Kidney (tissue), 22 donors: ENCODE measurements around the gene LY6G5C. TPM values are rescaled to one million over a fixed set of nuclear protein-coding genes. Genes with fewer than 3 reads are reported as not detected.

Source experiments
- DNase-seq, 5 donors: peaks; one replicate each; pipeline ENCODE4 v3.0.0-alpha.2; 2013 to 2020
- FAIRE-seq: peaks from 2 replicates; lab custom pipeline; 2012; peaks lifted over from hg19 to GRCh38; lab: Jason Lieb, UNC
- H3K27ac ChIP-seq, 2 donors: one replicate each; pipeline ENCODE4 v1.7.0; 2013; ENCODE audit warnings: low read depth in 2 of 2, low read length in 2 of 2, inconsistent platforms in 1 of 2
- H3K27me3 ChIP-seq: one replicate; pipeline ENCODE4 v1.7.1; 2013; ENCODE audit warnings: low read length, inconsistent platforms; ENCODE audit not compliant: control insufficient read depth, insufficient read depth
- H3K36me3 ChIP-seq, 3 donors: one replicate each; pipeline versions ENCODE4 v1.7.0 to v1.7.1; 2013; ENCODE audit warnings: low read length in 3 of 3, control low read depth in 1 of 3, inconsistent platforms in 1 of 3; ENCODE audit not compliant: insufficient read depth in 3 of 3, control insufficient read depth in 2 of 3
- H3K4me1 ChIP-seq, 3 donors: one replicate each; pipeline versions ENCODE4 v1.7.0 to v1.7.1; 2013; ENCODE audit warnings: low read length in 3 of 3, inconsistent platforms in 1 of 3, low read depth in 1 of 3; ENCODE audit not compliant: control insufficient read depth in 2 of 3, insufficient read depth in 2 of 3
- H3K4me3 ChIP-seq, 3 donors: one replicate each; pipeline versions ENCODE4 v1.7.0 to v1.8.1; 2013; ENCODE audit warnings: low read length in 3 of 3, control low read depth in 1 of 3, inconsistent platforms in 1 of 3
- H3K9ac ChIP-seq, 3 donors: one replicate each; pipeline versions ENCODE4 v1.7.0 to v1.7.1; 2013; ENCODE audit warnings: low read length in 3 of 3, control low read depth in 1 of 3, inconsistent platforms in 1 of 3
- H3K9me3 ChIP-seq, 3 donors: one replicate each; pipeline versions ENCODE4 v1.7.0 to v1.7.1; 2013; ENCODE audit warnings: low read length in 3 of 3, control low read depth in 1 of 3, inconsistent platforms in 1 of 3; ENCODE audit not compliant: control insufficient read depth in 2 of 3, insufficient read depth in 1 of 3
- intact Hi-C: fragments of 100-400 bp; cut with DNase I; formaldehyde crosslinking; loops from one replicate; pipeline ENCODE4 v1.11.1; 2022
- long read RNA-seq, 10 donors: library from polyadenylated mRNA in 1 of 10; unstranded in 1 of 10; transcript quantifications; one replicate each; pipeline ENCODE4 v2.0.0 and lab custom pipeline, GENCODE V29; 2021 to 2026
- polyA plus RNA-seq: library from polyadenylated mRNA; stranded (reverse); fragments of 350-450 nt; fragmentation: Illumina TruSeq; extraction: RNeasy Lipid Tissue Mini Kit (QIAGEN cat#74804); gene quantifications from one replicate; pipeline ENCODE4 v1.2.3, GENCODE V29; 2014; ENCODE audit warnings: low read depth, low replicate concordance; ENCODE audit not compliant: insufficient read depth
- total RNA-seq: library from RNA; stranded (reverse); fragmentation: NEBNext Ultra II Directional; extraction: Animal tissue kit (Norgen Biotek cat#: 25700); gene quantifications from one replicate; pipeline ENCODE4 v1.2.1, GENCODE V29; 2021
- TF ChIP-seq, protein P1 (sequence below): IDR thresholded peaks from 3 replicates; pipeline ENCODE4 v1.5.1; 2012; ENCODE audit warnings: mild to moderate bottlenecking, moderate library complexity, borderline replicate concordance; ENCODE audit not compliant: insufficient read depth; ENCODE audit errors: extremely low read depth
- donor health status: control.
- donor health status: control.
- donor health status: control.
- donor health status: control.
- donor health status: control.
- donor health status: DM: yes; HTN: yes; CAD: no.
- donor health status: Normal renal cell carcinoma (clear cell type).

LY6G5C gene, protein sequence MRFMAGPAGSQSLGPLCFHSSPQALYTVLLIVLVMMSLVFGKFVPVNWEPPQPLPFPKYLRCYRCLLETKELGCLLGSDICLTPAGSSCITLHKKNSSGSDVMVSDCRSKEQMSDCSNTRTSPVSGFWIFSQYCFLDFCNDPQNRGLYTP
- total RNA-seq (2.5 TPM), polyA plus RNA-seq (4.6 TPM)
- long read RNA-seq, donor 1 = 0 reads
- long read RNA-seq, donor 2 = 0 reads
- long read RNA-seq, donor 3, partial matches to known transcripts = 0 of 1 reads
- long read RNA-seq, donor 3, other reads (novel, unspliced or antisense) = 0 of 1 reads
- long read RNA-seq, donor 4, partial matches to known transcripts = 0 of 1 reads
- long read RNA-seq, donor 4, other reads (novel, unspliced or antisense) = 0 of 1 reads
- long read RNA-seq, donor 5 = 0 reads
- long read RNA-seq, donor 6, partial matches to known transcripts = 0 of 1 reads
- long read RNA-seq, donor 6, other reads (novel, unspliced or antisense) = 0 of 1 reads
- long read RNA-seq, donor 7, partial matches to known transcripts = 0 of 2 reads
- long read RNA-seq, donor 7, other reads (novel, unspliced or antisense) = 2 of 2 reads
- long read RNA-seq, donor 8, partial matches to known transcripts = 0 of 1 reads
- long read RNA-seq, donor 8, other reads (novel, unspliced or antisense) = 0 of 1 reads
- long read RNA-seq, donor 9 = 0 reads
- long read RNA-seq, donor 10, partial matches to known transcripts = 0 of 2 reads
- long read RNA-seq, donor 10, other reads (novel, unspliced or antisense) = 0 of 2 reads

DNA sequence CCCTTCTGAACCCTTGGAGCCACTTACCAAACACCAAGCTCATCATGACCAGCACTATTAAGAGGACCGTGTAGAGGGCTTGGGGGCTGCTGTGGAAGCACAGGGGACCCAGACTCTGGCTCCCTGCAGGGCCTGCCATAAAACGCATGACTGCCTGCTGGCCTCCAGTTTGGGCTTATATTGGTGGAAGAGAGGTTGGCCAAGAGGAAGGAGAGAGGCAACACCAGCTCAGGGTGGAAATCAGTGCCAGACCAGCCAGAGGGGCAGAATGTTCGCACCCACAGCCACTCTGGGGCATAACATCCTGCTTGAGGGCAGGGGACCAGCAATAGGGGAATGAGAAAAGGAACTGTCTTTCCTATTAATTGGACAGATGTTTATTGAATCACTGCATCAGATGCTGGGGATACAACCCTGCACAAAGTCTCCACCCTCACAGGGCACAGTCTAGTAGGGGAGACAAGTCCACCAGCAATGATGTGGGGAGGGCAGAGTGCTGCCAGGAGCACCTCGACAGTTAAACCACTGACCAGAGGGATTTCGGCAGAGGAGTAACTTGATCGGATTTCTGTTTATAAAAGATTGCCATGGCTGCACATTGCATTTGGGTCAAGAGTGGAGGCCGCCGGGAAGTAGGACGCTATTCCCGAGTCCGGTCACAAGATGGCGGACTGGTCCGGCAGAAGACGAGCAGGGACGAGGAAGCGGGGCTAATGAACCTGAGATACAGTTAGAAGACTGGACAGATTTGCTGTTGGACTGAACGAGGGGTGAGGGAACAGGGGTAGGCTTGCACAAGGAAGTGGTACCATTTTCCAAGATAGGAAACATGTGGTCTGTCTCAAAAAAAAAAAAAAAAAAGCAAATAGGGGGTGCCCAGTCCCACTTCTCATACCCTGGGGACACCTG is at the start of gene LY6G5C:
TSS of gene LY6G5C (minus strand) at position 842 of the 909 bp plus-strand sequence. CDS start at position 148, 694 bp downstream.
- H3K4me3 ChIP-seq = peak within 1 kb of the TSS; percentile 61 to 76 (median 71)
- no peaks in the 10 kb centered on the region for H3K27me3 ChIP-seq
- intact Hi-C loops = no loop called here
- no peaks in the 10 kb centered on the region for H3K36me3 ChIP-seq
- peak within 1 kb of the TSS; percentile 76 for H3K27ac ChIP-seq
- no peak for FAIRE-seq
- peaks cover 3 to 8% (median 4%) of the 10 kb centered on the region in 3 donors for H3K4me1 ChIP-seq
- DNase-seq = peak; percentile 91 to 95 (median 93)
- no peaks in the 10 kb centered on the region for H3K9me3 ChIP-seq
- H3K9ac ChIP-seq = peak within 1 kb of the TSS; percentile 51 to 81 (median 57)
- TF ChIP-seq, protein P1, sequence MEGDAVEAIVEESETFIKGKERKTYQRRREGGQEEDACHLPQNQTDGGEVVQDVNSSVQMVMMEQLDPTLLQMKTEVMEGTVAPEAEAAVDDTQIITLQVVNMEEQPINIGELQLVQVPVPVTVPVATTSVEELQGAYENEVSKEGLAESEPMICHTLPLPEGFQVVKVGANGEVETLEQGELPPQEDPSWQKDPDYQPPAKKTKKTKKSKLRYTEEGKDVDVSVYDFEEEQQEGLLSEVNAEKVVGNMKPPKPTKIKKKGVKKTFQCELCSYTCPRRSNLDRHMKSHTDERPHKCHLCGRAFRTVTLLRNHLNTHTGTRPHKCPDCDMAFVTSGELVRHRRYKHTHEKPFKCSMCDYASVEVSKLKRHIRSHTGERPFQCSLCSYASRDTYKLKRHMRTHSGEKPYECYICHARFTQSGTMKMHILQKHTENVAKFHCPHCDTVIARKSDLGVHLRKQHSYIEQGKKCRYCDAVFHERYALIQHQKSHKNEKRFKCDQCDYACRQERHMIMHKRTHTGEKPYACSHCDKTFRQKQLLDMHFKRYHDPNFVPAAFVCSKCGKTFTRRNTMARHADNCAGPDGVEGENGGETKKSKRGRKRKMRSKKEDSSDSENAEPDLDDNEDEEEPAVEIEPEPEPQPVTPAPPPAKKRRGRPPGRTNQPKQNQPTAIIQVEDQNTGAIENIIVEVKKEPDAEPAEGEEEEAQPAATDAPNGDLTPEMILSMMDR = peak; percentile 83

DNA sequence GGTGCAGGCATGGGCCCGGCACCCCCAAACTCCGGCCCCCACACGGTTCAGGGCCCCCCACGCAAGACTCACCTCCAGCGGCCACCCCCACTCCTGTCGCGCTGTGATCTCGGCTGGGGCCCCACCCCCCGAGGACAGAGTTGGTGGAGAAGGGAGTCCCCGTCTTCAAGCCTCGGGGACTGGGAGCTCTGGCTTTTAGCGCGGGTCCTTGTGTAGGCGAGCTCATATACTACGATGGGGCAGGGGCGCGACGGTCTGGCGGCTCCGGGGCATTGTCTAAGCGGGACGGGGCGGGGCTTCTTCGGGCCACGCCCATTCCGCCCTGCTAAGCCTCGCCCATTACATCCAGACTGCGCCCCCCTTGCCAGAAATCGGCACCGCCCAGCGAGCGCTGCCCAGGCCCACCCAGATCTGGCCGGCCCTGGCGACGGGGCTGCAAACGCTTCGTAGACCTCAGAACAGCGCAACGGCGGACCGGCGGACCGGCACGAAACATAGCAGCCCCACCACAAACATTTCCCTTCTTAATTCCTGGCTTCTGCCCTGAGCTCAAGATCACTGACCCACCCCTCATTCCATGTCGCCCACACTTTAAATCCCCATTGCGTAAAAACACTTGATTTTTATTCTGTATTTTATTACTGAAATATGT is 49.2 kb upstream of the LY6G5C start:
- Histone ChIP-seq H3K9me3 (no peaks in the 10 kb centered on the region), H3K36me3 (peaks cover 7 to 52% (median 26%) of the 10 kb centered on the region in 3 donors), H3K4me1 (peaks cover 0 to 19% (median 0%) of the 10 kb centered on the region in 3 donors), H3K27ac (peak overlapping the region; percentile 99), H3K4me3 (peak overlapping the region; percentile 94 to 98 (median 95)), H3K9ac (peak overlapping the region; percentile 42 to 98 (median 92)), H3K27me3 (no peaks in the 10 kb centered on the region)
- FAIRE-seq = no peak
- TF ChIP-seq, protein P1 = no peak
- intact Hi-C loops = no loop called here
- DNase-seq = peak; percentile 95 to 98 (median 97)

DNA sequence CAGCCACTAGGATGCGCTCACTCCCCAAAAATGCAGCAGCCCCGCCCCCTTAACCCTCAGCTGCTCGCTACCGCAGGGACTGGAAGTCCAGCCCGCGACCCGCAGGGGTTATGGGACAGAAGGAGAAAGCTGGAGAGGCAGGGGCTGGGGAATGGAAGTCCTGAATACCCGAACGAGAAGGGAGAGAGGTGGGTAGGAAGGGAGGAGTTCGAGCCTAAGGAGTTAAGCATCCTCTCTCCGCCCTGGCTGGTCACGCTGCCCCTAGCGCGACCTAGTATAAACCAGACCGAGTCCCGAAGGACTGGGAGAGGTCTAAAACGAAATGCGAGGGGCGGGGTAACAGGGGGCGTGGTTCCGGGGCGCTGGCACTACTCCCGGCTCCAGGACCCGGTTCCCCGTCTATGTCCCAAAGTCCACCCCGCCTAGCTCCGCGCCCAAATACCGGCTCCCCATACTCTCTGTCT is 48.7 kb upstream of the LY6G5C start:
- no peak for FAIRE-seq
- intact Hi-C loops = no loop called here
- H3K36me3 ChIP-seq = peaks cover 7 to 52% (median 26%) of the 10 kb centered on the region in 3 donors

More for the DNA sequence above, 48.7 kb upstream of the LY6G5C start:
- Histone ChIP-seq H3K9me3 (no peaks in the 10 kb centered on the region), H3K4me3 (peak overlapping the region; percentile 94 to 98 (median 95)), H3K4me1 (peaks cover 0 to 18% (median 0%) of the 10 kb centered on the region in 3 donors), H3K27me3 (no peaks in the 10 kb centered on the region), H3K27ac (peak overlapping the region; percentile 99), H3K9ac (peak overlapping the region; percentile 67 to 98 (median 92))
- DNase-seq = peak; percentile 95 to 97 (median 97)
- TF ChIP-seq, protein P1 = peak; percentile 72
